Neural cell (in vitro differentiated cells): Measurements from ENCODE around the gene FXYD6.

ENCODE experiments used
- POLR2AphosphoS5 ChIP-seq: IDR thresholded peaks from 2 replicates; pipeline ENCODE4 v1.6.1; 2012
- TF ChIP-seq, protein P1 (sequence below): fragments of 450-650 bp; IDR thresholded peaks from 2 replicates; pipeline ENCODE4 v1.5.1; 2014; ENCODE audit warnings: antibody characterized with exemption, mild to moderate bottlenecking, moderate library complexity; ENCODE audit not compliant: poor library complexity, severe bottlenecking

DNA sequence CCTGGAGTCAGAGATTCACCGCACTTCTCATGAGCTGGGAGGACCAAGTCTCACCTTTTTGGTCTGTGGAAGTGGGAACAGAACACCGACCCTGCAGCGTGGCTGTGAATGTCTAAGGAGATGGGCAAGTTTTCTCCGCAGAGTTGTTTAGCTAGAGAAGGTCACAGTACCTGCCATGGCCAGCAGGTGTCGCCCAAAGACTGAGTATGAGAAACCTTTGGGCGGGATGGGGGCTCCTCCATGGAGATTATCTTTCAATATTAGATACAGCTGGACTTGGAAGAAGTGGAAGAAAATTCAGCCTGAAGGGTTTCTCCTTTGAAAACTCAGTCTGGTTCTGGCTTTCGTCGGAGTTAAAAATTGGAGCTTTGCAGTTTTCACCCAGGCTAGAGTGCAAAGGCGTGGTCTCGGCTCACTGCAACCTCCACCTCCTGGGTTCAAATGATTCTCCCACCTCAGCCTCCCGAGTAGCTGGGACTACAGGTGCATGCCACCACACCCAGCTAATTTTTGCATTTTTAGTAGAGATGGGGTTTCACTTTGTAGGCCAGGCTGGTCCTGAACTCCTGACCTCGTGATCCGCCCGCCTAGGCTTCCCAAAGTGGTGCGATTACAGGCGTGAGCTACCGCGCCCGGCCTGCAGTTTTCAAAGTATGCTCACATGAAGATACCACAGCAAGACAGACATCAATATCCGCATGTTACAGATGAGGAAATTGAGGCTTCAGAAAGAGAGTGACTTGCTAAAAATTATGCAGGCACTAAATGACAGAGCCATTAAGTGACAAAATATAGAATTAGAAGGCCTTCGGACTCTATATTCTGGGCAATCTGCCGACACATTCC lies 68.8 kb downstream of the FXYD6 start:
- TF ChIP-seq POLR2AphosphoS5: no peak
- TF ChIP-seq, protein P1, sequence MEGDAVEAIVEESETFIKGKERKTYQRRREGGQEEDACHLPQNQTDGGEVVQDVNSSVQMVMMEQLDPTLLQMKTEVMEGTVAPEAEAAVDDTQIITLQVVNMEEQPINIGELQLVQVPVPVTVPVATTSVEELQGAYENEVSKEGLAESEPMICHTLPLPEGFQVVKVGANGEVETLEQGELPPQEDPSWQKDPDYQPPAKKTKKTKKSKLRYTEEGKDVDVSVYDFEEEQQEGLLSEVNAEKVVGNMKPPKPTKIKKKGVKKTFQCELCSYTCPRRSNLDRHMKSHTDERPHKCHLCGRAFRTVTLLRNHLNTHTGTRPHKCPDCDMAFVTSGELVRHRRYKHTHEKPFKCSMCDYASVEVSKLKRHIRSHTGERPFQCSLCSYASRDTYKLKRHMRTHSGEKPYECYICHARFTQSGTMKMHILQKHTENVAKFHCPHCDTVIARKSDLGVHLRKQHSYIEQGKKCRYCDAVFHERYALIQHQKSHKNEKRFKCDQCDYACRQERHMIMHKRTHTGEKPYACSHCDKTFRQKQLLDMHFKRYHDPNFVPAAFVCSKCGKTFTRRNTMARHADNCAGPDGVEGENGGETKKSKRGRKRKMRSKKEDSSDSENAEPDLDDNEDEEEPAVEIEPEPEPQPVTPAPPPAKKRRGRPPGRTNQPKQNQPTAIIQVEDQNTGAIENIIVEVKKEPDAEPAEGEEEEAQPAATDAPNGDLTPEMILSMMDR: peak; percentile 78
